Stimulated activated naive CD8-positive, alpha-beta T cell treated with anti-CD3 and anti-CD28 coated beads, Interleukin-15, Interleukin-2, amounts not matched to agents 100 U/mL and 50 U/mL, for 24 hours (primary cell): ENCODE measurements around the gene GRM4.
"Not testable (repeated sequence)": the region's sequence is repeated elsewhere in the genome, so short reads cannot be mapped to it uniquely, and the experiment has no call there.

Experiments used
- ATAC-seq: fragments of 150-1000 bp; cut with Tn5 transposase; one replicate; pipeline ENCODE4 v1.10.0; 2021
- DNase-seq: peaks from one replicate; pipeline ENCODE4 v3.0.0; 2021

The GRM4 gene

DNA sequence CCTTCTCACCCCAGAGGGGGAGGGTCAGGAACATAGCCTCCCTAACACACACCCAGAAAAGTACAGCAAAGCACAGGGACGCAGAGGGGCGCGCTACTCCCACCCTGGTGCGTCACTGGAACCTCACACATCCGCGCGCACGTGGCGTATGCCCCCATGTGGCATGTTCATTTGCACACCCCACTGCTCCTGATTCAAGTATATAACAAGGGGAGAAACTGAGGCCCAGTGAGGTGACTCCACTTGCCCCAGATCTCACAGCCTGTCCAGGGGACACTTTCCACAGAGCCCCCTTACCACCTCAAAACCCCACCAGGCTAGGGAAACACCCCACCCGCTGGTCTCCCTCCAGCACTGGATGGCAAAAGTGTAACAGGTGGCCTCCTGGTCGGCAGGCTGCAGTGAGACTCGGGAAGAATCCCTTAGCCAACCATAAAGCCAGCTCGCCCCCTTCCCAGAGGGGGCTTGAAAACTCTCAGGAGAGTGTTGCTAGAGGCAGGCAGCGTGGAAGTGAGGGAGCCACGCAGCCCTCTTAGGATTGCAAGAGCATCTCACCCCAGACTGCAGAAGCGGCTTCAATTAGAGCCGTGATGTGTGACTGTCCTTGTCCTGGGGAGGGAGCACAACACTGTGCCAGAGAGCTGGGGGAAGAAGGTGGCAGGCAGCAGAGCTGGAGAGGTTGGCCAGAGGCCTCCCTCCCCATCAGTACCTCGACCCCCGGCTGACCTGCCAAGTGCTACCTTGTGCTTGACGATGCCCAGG is at the start of gene GRM4:
Gene GRM4 (minus strand): TSS at position 67 of the 762 bp plus-strand sequence. CDS start 12,591 bp downstream, outside the sequence.
- DNase-seq (no peak), ATAC-seq (no peak)

GRCh38 chr6:34194772-34195171 is 48.9 kb upstream of the GRM4 start:
- ATAC-seq (no peak), DNase-seq (no peak)

DNA sequence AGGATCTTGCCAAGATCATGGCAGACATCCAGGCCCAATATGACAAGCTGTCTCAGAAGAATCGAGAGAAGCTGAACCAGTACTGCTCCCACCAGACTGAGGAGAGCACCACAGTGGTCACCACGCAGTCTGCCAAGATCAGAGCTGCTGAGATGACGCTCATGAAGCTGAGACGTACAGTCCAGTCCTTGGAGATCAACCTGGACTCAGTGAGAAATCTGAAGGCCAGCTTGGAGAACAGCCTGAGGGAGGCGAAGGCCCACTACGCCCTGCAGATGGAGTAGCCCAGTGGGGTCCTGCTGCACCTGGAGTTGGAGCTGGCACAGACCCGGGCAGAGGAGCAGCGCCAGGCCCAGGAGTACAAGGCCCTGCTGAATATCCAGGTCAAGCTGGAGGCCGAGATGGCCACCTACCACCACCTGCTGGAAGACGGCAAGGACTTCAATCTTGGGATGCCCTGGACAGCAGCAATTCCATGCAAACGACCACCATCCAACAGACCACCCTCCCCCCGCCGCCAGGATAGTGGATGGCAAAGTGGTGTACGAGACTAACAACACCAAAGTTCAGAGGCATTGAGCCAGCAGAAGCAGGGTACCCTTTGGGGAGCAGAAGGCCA is 44.7 kb upstream of the GRM4 start:
- ATAC-seq (no peak), DNase-seq (no peak)

- DNase-seq (peak; percentile 33), ATAC-seq (peak; percentile 36)
Measured at GRCh38 chr6:34189806-34190503, 44.1 kb upstream of the GRM4 start.

DNA sequence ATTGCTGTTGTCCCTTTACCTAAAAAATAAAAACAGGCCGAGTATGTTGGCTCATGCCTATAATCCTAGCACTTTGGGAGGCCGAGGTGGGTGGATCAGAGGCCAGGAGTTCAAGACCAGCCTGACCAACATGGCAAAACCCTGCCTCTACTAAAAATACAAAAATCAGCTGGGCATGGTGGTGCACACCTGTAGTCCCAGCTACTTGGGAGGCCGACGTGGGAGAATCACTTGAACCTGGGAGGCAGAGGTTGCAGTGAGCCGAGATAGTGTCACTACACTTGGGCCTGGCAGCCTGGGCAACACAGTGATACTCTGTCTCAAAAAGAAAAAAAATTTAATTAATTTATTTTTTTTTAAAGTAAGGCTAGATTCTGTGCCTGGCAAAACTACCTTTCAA is 38.8 kb upstream of the GRM4 start:
- DNase-seq, ATAC-seq: not testable (repeated sequence)

- ATAC-seq = peak; percentile 91
- peak; percentile 66 for DNase-seq
Measured at GRCh38 chr6:34182751-34183531, 37.1 kb upstream of the GRM4 start.

DNA sequence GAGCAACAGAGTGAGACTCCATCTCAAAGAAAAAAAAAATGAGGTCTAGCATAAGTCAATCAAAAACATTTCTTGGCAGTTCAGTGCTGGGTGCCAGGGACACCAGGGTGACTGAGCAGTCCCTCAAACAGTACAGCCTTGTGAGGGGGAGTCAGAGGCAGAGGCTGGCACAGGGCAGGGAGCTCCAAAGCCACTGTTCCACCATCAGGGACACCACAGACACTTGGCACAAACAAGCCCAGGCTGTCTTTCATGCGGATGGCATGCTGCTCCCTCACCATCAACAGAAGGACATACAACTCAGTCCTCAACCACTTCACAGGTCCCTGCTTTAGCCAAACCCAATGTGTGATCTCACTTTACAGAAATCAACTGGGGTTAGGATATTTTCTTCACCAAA is 36.0 kb upstream of the GRM4 start:
- ATAC-seq = no peak

DNA sequence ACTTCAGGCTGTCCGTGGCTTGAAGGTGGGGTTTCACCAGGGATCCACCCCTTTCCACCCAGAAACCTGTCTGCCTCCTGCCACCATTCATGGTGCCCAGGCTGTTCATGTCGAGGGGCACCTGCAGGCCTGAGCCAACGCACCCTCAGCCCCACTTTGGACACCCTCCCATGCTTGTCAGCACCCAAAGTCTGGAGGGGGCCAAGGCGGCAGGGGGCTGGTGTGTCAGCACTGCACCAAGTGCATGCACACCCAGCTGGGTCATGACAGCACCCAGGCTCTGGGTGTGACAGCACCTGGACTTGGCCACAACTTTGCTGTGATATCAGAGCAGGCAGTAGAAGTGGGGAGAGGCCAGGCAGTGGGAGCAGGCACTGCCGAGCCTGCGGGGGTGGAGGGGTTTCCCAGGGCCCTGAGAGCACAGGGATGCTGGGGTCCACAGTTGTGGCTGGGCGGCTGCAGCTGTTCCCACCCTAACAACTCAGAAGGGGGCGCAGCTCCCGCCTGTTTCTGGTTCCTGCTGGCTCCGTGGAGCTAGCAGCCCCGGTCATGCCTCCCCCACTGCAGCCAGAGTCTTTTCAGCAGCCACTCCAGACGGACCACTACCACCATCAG is 33.3 kb upstream of the GRM4 start:
- ATAC-seq (no peak), DNase-seq (no peak)

More for the DNA sequence above, 36.0 kb upstream of the GRM4 start:
- DNase-seq = no peak

DNA sequence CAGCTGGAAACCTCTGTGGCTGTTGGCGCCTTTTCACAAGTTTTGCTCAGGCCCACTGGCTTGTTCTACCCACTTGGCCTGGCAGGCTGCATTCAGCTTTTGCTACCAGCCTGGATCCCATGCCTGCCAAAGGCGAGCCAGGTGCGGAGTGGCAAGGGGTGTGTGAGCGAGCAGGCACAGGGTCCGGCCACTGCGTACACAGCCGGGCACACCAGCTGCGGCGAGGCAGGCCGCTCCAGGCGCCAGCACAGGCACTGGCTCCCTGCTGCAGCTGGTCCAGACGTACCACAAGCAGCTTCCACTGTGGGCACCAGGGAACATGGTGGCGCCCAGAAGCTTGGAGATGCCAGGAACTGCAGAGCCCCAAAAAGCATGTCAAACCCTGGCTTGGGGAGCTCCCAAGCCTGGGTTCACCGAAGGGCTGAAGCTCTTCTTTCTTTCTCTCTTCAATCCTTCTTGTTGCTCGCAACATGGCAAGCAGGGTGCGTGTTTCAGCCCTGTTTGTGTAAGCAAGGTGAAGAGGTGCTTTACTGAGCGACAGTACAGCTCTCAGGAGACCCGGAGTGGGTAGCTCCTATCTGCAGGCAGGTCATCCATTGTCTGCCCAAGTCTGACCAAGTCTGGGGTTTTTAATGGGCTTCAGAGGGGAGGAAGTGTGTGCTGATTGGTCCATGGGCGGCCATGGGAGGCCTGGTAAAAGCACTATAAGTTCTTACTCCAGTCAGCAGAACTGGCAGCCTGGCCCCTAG is 32.6 kb upstream of the GRM4 start:
- ATAC-seq = no peak
- DNase-seq = no peak

GRCh38 chr6:34177181-34177591 is 31.3 kb upstream of the GRM4 start:
- ATAC-seq = no peak
- no peak for DNase-seq

GRCh38 chr6:34176261-34177031 is 30.6 kb upstream of the GRM4 start:
- DNase-seq = no peak
- ATAC-seq = no peak

GRCh38 chr6:34174846-34175399 is 29.0 kb upstream of the GRM4 start:
- ATAC-seq (no peak), DNase-seq (no peak)

DNA sequence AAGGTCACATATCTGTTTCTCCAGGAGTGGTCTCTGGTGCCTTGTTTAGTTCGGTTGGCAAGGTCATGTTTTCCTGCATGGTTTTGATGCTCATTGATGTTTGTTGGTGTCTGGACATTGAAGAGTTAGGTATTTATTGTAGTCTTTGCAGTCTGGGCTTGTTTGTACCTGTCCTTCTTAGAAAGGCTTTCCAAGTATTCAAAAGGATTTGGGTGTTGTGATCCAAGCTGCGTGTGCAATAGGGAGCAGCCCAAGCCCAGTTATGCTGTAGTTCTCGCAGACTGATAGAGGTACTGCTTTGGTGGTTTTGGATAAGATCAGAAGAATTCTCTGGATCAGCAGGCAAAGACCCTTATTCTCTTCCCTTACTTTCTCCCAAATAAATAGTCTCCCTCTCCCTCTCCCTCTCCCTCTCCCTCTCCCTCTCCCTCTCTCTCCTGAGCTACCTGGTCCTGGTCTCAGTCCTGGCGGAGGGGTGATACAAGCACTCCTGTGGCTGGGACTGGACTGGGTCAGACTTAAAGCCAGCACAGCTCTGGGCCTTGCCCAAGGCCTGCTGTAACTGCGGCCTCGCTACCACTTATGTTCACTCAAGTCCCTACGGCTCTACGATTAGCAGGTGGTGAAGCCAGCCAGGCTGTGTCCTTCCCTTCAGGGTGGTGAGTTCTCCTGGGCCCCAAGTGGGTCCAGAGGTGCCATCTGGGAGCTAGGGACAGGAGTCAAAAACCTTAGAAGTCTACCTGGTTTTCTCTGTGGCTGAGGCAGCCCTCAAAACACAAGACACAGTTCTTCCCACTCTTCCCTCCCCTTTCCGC is 27.3 kb upstream of the GRM4 start:
- DNase-seq (no peak), ATAC-seq (no peak)

- ATAC-seq = no peak
Measured at GRCh38 chr6:34170346-34170745, 24.5 kb upstream of the GRM4 start.

DNA sequence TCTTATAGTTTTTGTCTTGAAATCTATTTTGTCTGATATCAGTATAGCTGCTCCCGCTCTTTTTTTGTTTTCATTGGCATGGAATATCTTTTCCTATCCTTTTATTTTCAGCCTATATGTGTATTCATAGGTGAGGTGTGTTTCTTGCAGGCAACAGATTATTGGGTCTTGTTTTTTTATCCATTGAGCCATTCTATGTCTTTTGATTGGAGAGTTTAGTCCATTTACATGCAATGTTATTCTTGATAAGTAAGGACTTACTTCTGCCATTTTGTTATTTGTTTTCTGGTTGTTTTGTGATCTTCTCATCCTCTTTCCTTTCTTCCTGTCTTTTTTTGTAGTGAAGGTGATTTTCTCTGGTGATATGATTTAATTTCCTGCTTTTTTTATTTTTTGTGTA is 24.0 kb upstream of the GRM4 start:
- ATAC-seq (no peak), DNase-seq (no peak)

More at GRCh38 chr6:34170346-34170745, 24.5 kb upstream of the GRM4 start:
- DNase-seq = no peak

GRCh38 chr6:34161857-34162515 is 16.1 kb upstream of the GRM4 start:
- no peak for ATAC-seq
- DNase-seq = no peak

DNA sequence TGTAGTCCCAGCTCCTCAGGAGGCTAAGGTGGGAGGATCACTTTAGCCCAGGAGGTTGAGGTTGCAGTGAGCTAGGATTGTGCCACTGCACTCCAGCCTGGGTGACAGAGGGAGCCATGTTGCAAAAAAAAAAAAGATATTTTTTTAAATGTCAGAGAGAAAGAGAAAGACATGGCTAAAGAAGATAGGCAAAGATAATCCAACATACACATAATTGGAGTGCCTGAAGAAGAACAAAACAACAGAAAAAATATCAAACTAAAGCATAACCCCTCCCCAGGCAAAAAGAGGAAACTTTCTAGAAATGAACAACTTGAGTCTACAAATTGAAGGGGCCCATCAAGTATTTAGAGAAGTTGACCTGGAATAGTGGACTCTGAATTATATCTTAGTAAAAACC is 14.0 kb upstream of the GRM4 start:
- DNase-seq (no peak), ATAC-seq (no peak)

DNA sequence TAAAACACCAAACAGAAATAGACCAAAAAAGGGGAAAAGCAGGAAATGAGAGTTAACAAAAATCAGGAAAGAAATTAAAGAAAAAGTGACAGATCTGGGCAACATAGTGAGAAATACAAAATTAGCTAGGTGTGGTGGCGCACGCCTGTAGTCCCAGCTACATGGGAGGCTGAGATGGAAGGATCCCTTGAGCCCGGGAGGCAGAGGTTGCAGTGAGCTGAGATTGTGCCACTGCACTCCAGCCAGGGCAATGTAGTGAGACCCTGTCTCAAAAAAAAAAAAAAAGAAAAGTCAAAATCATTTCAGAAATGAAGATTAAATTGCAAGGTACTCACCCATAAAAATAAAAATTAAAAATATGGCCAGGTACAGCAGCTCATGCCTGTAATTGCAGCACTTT is 13.0 kb upstream of the GRM4 start:
- ATAC-seq = no peak
- no peak for DNase-seq

DNA sequence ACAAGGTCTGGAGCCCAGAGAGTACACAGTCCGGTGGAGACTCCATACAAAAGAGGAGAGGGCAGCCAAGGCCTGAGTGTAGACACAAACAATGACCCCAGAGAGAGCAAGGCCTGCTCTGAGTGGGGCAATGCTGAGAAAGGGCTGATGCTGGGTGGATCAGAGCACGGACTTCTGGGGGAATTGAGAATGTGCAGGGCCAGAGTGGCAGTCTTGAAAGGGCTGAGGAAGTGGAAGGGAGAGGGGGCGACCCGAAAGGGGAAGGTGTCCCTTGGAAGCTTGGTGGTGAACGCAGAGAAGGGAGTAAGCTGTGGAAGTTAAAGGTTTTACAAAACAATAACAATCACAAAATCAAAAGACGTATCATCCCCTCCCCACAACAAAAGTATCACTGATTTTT is 12.0 kb upstream of the GRM4 start:
- ATAC-seq (no peak), DNase-seq (no peak)
